ENCODE data around the gene DDIAS. TPM values are rescaled to one million over a fixed set of nuclear protein-coding genes. Genes with fewer than 3 reads are reported as not detected.

The DDIAS gene
- total RNA-seq, 1 donor: 14.3 TPM

GRCh38 chr11:82980292-82980691 lies 78.8 kb downstream of the DDIAS start:
- TF ChIP-seq, protein P1, sequence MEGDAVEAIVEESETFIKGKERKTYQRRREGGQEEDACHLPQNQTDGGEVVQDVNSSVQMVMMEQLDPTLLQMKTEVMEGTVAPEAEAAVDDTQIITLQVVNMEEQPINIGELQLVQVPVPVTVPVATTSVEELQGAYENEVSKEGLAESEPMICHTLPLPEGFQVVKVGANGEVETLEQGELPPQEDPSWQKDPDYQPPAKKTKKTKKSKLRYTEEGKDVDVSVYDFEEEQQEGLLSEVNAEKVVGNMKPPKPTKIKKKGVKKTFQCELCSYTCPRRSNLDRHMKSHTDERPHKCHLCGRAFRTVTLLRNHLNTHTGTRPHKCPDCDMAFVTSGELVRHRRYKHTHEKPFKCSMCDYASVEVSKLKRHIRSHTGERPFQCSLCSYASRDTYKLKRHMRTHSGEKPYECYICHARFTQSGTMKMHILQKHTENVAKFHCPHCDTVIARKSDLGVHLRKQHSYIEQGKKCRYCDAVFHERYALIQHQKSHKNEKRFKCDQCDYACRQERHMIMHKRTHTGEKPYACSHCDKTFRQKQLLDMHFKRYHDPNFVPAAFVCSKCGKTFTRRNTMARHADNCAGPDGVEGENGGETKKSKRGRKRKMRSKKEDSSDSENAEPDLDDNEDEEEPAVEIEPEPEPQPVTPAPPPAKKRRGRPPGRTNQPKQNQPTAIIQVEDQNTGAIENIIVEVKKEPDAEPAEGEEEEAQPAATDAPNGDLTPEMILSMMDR (IDR thresholded peaks at IDR 0.05; ENCODE audit: insufficient read depth, low read length): no peak
- H3K4me3 ChIP-seq (ENCODE audit: low read depth, low read length): no peak overlapping the region
- DNase-seq (ENCODE audit: low read depth): peak; percentile 67

- DNase-seq (ENCODE audit: low read depth): no peak
- TF ChIP-seq, protein P1 (IDR thresholded peaks at IDR 0.05; ENCODE audit: insufficient read depth, low read length): no peak
- no peak overlapping the region for H3K4me3 ChIP-seq (ENCODE audit: low read depth, low read length)
Observed at GRCh38 chr11:82980947-82981346, 79.4 kb downstream of the DDIAS start.

DNA sequence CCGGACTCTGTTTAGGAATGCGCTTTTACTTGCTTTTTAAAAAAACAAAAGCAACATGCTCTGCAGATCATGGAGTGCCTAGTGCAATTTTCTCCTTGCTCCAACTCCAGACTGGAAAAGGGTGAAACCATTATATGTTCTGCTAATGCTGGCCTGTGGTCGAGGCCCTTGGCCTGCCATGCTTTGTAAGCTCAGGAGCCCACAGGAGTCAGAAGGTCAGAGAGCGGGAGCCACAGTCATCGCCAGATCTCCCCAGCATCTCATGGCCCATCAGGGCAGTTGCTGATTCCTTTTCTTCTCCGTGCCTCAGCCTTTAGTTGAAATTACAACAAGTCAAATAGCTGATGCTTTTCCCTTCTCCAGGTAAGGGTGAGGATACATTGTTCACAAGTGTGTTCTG lies 80.3 kb downstream of the DDIAS start:
- no peak for DNase-seq (ENCODE audit: low read depth)
- H3K4me3 ChIP-seq (ENCODE audit: low read depth, low read length): no peak overlapping the region
- TF ChIP-seq, protein P1 (IDR thresholded peaks at IDR 0.05; ENCODE audit: insufficient read depth, low read length): no peak

Other genes starting within 250 kb of the DDIAS start
- 0.25 TPM in 1 of 2 replicates, not detected in the other for gene FAM181B, start 167.9 kb upstream of the DDIAS start, total RNA-seq (ENCODE audit: low replicate concordance)
- gene PRCP, start 1.3 kb upstream of the DDIAS start, total RNA-seq (ENCODE audit: low replicate concordance): 19.0 and 41.1 TPM in 2 replicates
- gene RAB30, start 170.2 kb downstream of the DDIAS start, total RNA-seq (ENCODE audit: low replicate concordance): 11.7 and 25.9 TPM in 2 replicates

Data from fibroblast of the aortic adventitia (primary cell).